GM19328 (cell line): Measurements from ENCODE around the gene ZNRF1.
"Not testable (repeated sequence)": the region's sequence is repeated elsewhere in the genome, so short reads cannot be mapped to it uniquely, and the experiment has no call there.

ENCODE experiments used
- ATAC-seq: cut with Tn5 transposase; IDR thresholded peaks from one replicate; pipeline ENCODE4 v1.9.1; 2021; ENCODE audit warnings: mild to moderate bottlenecking, moderate library complexity; ENCODE audit not compliant: unreplicated experiment

ZNRF1 gene

DNA sequence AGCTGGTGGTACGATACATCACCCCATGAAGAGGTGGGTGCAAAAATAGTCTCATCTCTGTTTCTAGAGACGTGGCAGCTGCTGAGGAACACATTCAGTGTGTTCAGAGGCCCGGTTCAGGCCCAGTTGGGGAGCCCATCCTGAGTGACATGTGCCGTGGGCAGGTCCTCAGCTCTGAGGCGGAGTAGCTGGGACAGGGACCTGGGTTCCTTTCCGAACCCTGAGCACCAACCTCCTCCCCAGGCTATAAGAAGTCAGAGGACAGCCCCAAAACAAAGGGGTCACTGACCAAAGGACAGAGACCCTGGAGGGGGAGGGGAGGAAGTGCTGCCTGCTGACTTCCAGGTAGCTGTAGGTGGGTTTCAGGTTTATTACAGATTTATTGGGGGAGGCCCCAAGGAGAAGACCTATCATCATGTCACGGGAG lies 112.7 kb downstream of the ZNRF1 start:
- ATAC-seq, result peak; percentile 4

DNA sequence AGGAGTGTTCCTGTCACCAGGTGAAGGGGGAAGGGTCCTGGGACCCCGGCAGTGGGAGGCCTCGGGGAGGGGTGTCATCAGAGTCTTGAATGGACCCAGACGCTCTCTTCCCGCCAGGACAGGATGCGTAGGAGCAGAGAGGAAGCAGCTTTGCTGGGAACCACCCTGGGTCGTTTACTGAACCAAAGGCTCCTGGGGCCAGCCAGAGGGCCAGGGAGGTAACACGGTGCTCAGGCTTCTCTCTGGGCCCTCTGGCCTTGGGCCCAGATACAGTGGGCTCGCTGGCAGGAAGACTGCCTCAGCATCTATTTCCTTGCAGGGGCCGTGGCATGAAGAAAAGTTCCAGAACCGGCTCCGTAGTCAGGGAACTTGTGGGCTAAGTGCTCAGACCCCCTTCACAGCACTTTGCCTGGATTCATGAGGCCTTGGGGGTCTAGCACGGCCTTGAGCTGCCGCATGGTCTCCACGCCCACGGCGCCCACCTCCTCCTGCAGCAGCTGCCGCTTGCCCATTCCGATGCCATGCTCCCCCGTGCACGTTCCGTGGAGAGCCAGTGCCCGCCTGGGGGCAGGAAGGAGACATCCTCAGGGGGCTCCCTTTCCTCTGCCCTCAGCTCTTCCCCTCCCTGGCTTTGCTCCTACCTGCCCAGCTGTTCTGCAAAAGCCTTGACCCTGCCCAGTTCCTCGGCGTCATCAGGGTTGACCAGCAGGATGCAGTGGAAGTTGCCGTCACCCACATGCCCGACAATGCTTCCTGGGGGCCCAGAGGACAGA lies 113.3 kb downstream of the ZNRF1 start:
- ATAC-seq, result no peak

DNA sequence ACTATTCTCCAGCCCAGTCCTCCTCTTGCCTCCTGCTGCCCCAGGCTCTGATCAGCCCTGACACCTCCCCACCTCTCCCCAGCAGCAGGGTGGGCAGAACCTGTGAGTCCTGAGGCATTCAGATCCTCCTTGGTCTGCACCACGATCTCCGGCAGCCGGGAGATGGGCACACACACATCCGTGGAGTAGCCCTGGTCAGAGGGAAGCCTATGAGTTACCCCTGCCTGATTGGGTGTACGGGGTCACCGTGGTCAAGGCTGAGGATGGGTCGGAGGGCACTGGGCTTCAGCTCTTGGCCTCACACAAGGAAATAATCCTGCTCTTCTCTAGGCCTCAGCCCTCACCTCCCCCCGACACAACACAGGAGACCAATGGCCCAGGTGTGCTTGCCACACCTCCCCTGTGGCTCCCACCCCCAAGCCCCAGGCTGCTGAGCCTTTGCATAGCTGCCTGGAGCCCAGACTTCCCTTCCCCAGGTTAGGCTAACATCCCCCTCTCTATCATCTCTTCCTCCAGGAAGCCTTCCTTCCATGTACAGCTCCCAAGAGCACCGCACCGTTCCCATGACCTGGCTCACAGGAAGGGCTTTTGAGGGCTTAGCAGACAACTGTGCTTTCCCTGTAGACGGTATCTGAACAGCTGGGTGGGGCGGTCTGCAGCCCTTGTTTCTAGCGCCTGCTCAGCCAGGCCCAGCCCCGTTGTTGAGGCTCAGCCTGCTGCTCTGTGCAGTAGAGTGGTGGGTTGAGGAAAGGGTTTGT lies 114.1 kb downstream of the ZNRF1 start:
- ATAC-seq, result no peak

DNA sequence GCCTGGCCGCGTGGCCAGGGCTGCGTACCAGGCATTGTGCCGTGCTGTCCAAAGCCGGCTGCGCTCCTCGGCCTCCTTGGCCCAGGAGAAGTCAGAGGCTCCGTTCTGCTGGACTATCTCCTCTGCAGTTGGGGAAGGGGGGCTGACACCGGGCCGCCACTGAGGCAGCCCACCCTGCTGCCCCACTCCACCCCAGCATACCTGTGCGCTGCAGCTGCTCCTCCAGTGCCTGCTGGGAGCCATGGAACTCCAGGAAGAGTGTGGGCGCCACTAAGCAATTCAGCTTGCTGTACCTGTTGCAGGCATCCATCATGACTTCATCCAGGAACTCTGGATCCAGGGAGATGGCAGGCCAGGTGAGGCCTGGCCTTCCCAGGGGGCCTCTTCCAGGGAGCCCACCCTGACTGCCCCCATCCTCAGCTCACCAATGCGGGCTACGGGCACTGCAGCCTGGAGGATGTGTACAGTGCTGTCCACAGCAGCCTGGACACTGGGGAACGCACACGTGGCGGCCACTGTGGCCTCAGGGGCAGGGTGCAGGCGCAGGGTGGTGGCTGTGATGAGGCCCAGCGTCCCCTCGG lies 114.8 kb downstream of the ZNRF1 start:
- no peak for ATAC-seq

DNA sequence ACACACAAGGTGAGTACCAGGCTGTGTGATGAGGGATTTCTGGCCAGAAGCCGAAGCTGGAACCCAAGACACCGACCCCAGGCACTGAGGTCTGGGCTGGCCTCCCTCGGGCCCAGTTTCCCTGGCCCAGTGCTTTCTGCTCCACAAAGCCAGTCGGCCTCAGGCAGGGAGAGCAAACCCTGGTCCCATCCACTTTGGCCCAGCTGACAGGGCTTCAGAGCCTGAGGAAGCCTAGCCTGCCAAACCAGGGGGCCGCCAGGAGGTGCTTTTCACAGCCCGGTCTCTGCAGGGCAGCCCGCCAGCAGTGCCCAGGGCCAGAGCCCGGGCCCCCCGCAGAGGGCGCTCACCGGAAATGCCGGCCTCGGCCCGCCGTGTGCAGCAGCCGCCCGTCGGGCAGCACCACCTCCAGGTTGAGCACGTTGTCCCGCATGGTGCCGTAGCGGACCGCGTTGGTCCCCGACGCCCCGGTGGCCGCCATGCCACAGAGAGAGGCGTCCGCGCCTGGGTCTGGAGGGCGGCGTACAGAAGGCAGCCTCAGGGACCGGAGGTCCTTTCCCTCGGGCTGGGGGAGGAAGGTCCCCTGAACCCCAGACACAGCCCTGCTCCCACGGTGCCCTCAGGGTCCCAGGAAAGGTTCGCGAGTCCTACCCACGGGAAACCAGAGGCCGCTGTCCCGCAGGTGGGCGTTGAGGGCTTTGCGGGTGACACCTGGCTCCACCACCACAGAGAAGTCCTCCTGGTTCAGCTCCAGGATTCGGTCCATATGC lies 115.5 kb downstream of the ZNRF1 start:
- no peak for ATAC-seq

DNA sequence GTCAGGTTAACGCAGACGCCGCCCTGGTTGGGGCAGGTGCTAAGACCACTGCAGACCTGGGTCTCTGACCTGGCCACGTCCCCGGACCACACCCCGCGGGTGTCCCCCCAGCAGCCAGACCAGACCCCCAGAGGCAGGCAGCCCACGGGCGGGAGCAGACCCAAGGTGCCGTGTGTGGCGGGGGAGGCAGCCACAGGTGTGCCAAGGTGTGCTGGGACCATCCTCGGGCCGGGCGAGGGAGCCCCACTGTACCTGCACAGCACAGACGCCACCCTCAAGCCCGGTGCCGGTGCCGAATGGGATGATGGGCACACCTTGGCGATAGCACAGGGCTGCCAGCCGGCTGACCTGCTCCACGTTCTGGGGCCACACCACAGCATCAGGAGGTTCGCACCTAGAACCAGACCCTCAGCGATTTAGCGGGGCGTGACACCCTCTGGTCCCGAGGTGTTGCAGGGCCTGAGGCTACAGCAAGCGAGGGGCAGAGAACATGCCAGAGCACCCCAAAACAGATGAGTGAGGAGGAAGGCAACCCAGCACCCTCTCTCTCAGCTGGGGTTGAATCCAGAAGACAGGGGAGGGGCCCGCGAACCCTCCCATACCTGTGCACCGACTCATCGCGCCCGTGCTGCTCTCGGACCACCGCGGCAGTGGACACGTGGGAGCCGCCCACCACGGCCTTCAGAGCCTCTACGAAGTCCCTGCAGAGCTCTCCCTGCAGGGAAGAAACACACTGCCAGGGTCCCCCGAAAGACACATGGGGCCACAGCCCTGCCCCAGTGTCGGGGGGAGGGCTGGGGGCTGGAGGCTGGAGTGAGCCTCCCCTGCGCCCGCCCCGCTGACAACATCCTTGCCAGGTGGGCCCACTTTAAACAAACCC lies 116.4 kb downstream of the ZNRF1 start:
- no peak for ATAC-seq

DNA sequence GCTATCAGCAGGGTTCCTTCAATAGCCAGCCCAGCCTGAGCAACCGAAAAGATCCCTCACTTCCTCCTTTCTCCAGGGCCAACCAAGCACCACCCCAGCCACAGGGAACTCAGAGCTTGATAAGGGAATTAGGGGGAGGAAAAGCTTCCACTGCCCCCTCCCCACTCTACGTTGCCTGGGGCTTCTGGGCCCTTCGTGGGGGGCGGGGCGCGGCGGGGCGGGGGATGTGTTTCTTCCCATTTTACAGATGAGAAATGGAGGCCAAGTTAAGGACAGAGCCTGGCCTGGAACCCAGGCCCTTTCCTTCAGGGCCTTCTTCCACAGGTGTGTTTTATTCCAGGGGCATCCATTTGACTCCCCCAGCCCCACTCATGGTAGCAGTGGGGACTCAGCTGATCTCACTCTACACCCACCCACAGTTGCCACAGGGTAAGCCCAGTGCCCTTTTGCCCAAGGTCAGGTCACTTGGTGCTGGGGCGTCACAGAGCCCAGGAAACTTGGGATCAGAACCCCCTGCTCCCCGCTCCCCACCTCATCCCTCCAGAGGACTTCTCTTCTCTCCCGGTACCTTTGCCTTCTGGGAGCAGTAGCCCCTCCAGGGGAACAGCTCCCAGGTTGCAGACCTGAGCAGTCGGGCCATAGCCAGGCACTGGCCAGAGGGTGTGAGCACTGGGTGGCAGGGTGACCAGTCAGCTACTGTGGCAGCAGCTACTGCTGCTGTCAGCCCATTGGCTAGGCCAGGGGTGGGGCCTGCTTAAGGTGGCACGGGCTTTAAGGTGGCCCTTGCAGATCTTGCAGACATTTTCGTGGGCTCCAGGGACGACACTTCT lies 117.5 kb downstream of the ZNRF1 start, which contains the start of gene LDHD:
Gene LDHD (minus strand): TSS at position 700 of the 830 bp plus-strand sequence. CDS start 60 bp downstream, at position 640.
- no peak for ATAC-seq

DNA sequence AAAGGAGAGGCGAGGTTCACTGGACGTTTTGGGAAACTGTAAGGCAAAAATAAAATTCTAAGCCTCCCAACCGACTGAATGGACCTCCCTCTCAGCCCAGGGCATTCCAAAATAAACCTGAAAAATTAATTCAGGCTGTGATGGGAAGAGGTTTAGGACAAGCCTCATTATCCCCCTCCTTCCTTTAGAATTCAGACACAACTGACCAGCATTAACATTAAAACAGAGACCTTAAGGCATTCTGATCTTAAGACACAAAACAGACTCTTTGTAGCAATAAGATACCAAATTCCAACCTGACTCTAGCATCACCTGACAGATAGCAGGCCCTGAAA lies 118.1 kb downstream of the ZNRF1 start:
- no peak for ATAC-seq

DNA sequence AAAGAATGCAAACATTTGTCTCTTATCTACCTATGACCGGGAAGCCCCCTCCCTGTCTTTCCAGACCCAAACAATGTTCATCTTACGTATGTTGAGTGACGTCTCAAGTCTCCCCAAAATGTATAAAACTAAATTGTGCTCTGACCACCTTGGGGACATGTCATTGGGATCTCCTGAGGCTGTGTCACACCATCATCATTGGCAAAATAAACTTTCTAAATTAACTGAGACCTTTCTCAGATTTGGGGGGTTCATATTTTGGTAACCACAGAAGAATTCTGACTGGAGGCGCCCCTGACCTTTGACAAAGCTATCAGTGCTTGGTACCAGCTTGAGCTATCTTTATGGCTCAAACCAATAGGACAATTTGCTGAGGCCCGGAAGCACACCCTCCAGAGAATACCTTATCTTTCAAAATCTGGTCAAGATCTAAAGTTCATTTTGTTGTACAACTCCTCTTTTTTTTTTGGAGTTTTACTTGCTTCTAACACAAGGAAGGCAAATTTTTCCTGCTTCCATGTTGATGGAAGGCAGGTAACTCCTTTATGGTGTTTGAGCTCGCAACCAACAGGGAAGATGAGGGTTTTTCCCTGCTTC lies 120.2 kb downstream of the ZNRF1 start:
- ATAC-seq, result no peak

DNA sequence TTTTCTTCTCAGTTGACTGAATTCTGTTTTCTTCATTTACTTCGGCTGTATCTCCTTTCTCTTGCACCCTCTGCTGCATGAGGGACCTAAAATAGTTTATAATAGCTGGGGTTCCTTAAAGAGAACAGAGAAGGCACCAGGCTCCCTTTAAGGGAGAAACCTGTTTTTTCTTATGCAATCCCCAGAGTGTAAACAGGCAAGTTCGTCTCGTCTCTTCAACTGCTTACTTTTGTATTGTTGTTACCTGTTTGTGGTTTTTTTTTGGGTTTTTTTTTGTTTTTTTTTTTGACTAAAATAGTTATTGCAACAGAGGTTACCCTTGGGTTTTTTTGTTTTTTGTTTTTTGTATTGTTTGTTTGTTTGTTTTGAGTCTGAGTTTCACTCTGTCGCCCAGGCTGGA lies 121.4 kb downstream of the ZNRF1 start:
- ATAC-seq, result no peak

DNA sequence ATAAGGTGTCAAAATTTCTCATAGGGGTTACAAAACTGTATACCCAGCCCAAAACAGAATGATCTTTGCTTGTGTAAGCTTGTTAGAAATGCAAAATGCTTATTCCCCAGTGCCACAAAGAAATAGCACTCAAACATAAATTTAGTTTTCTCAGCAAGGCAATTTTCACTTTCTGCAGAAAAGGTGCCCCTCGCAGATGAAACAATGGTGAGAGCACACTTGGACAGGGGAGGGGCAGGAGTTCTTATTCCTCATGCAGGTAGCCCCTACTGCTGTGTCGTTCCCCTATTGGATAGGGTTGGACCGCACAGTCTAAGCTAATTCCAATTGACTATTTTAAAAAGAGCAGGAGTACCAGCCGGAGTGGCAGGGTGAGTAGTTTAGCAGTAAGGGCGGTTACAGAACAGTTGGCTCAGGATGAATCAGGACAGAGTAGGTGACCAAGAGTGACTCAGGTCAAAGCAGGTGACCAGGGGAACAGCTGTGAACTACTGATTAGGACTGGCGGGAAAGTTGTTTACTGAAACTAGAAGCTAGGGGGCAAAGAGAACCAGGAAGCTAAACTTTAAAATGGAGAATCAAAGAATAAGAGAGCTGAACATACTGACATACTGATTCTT lies 123.2 kb downstream of the ZNRF1 start:
- ATAC-seq, result no peak

DNA sequence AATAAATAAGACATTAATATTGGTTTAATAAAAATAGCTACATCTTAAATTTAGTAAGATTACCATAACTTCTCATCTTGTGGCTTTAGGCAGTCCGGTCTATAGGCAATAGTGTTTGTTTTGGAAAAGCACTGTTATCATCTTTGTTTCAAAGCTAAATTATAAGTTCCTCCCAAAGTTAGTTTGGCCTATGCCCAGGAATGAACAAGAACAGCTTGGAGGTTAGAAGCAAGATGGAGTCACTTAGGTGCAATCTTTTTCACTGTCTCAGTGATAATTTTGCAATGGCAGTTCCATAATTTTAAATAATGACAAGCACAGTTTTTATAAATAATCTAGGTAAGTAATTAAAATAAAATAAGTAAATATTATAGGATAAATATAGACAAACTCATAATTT lies 123.8 kb downstream of the ZNRF1 start:
- no peak for ATAC-seq

DNA sequence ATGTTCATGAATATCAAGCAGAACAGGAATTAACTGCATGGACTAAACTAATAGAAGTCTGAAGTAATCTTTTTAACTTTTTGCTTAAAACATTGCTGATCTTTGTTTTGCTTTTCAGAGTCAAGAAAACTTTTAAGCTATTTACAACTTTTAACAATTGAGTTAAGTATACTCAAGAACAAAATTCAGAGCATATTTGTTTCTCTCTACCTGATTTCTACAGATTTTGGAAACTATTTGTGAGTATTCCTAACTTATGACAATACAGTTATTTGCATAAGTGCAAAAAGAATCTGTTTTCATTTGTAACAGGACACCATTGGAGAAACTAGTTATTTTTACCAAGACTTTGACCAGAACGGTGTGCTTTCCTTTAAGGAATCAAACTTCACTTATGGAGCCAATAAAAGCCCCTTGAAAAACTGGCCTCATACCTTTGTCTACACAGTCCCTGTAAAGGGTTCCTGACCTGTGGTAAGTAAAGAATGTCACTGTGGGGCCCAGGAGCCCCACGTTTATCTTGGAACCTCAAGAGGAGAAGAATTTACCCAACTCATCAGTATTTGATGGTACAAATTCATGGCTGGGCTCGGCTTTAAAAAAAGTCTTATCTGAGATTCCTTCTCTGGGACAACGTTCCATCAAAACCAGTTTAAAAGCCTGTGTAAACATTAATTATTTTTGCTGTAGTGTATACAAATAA lies 129.0 kb downstream of the ZNRF1 start:
- no peak for ATAC-seq

DNA sequence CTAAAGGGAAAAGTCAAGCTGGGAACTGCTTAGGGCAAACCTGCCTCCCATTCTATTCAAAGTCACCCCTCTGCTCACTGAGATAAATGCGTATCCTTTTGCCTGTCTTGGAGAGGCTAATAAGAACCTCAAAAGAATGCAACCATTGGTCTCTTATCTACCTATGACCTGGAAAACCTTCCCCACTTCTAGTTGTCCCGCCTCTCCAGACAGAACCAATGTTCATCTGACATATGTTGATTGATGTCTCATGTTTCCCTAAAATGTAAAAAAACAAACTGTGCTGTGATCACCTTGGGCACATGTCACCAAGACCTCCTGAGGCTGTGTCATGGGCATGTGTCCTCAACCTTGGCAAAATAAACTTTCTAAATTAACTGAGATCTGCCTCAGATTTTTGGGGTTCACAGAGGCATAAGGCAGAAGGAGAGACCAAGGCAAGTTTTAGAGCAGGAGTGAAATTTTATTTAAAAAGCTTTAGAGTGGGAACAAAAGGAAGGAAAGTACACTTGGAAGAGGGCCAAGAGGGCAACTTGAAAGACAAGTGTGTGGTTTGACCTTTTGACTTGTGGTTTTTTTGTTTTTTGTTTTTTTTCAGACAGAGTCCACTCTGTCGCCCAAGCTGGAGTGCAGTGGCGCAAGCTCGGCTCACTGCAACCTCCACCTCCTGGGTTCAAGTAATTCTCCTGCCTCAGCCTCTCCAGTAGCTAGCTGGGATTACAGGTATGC lies 130.8 kb downstream of the ZNRF1 start:
- ATAC-seq, result not testable (repeated sequence)

DNA sequence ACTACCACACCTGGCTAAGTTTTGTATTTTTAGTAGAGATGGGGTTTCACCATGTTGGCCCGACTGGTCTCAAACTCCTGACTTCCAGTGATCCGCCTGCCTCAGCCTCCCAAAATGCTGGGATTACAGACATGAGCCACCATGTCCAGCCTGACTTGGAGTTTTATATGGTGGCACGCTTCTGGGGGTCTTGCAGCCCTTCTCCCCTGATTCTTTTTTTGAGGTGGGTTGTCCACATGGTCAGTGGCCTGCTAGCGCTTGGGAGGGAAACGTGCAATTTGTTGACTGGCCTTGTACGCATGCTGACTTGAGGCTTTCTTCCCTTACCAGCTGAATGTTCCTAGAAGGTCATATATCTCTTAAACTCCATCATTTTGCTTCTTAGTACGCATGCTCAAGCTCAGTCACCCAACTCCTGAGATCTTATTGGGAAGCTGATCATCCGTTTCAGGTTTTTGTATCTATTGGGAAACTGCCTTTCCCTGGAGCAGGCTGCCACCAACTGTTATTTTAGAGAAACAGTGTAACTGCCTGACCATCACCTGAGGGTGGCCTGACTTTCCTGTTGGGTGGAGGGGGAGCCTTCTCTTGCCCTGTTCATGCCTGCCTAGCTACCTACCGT lies 131.4 kb downstream of the ZNRF1 start:
- no peak for ATAC-seq

DNA sequence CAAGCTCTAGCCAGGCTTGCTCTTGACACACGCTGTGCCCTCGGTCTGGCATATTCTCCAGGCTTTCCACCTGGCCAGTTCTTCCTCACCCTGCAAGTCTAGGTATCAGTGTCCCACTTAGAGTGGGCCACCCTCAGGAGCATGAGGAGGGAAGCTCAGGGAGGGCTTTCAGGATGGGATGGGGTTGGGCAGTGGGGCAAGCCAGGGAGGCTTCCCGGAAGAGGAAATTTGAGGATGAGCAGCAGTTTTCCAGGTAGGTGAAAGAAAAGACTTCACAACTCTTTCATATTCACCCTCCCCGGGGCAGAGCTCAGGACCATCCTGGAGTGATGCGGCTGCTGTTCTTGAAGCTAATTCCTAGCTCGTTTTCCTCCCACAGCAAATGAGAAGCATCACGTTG lies 132.3 kb downstream of the ZNRF1 start:
- no peak for ATAC-seq

DNA sequence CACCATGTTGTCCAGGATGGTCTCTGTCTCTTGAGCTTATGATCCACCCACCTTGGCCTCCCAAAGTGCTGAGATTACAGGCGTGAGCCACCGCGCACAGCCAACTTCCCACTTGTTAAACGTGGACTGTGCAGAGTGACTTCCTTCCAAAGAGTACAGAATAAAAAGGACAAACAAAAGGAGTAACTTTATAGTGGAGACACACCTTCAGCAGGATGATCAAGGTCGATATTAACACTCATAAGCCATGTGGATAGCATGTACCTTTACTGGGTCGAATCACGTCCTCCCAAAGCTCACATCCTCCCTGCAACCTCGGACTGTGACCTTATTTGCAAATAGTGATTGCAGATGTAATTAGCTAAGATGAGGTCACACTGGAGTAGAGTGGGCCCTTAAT lies 139.4 kb downstream of the ZNRF1 start:
- no peak for ATAC-seq
